Skin of body (tissue), 2 donors: Measurements from ENCODE around the gene GNAI2. TPM values are rescaled to one million over a fixed set of nuclear protein-coding genes. Genes with fewer than 3 reads are reported as not detected.
A peak's percentile ranks its signal among the peaks of the same experiment; 100 is the strongest.
"Not testable (repeated sequence)": the region's sequence is repeated elsewhere in the genome, so short reads cannot be mapped to it uniquely, and the experiment has no call there.

ENCODE experiments used
- DNase-seq: peaks from one replicate; lab custom pipeline; 2025; lab: John Stamatoyannopoulos, UW
- total RNA-seq: library from RNA; depleted of rRNA; stranded (reverse); fragments of >200 nt; gene quantifications from one replicate; pipeline ENCODE4 v1.2.3, GENCODE V29; 2014

Gene GNAI2
- total RNA-seq, 1 donor from 2014 or later: 102 TPM

DNA sequence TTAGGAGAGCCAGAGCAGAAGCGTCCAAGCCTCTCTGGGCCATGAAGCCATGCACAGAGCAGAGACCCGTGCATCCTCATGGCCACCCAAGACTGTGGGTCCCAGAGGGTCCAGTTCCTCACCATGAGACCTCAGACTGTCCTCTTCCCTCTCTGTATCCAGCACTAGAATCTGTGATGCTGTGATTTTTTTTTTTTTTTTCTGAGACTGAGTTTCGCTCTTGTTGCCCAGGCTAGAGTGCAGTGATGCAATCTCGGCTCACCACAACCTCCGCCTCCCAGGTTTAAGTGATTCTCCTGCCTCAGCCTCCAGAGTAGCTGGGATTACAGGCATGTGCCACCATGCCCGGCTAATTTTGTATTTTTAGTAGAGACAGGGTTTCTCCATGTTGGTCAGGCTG, 8.8 kb downstream of the GNAI2 start:
- DNase-seq: not testable (repeated sequence)

DNA sequence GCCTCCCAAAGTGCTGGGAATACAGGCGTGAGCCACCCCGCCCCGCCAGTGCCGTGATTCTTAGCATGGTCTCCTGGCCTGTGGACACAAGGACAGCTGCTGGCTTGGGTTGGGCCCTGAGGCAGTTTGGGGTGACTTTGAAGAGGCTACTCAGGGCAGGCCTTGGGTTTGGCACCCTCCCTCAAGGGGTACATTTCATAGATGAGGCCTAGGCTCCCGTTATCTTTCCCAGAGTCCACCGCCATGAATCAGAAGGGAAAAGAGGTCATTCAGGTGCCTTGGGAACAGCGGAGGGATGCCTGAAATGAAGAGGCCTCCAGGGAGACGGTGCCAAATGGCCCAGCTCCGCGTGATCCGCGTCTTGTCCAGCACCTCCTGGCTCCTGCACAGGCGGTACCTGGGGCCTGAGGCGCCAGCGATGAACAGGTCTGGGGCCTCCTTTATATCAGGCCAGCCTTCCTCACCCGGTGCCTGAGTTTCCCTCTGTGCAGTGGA, 9.3 kb downstream of the GNAI2 start:
- DNase-seq: no peak

DNA sequence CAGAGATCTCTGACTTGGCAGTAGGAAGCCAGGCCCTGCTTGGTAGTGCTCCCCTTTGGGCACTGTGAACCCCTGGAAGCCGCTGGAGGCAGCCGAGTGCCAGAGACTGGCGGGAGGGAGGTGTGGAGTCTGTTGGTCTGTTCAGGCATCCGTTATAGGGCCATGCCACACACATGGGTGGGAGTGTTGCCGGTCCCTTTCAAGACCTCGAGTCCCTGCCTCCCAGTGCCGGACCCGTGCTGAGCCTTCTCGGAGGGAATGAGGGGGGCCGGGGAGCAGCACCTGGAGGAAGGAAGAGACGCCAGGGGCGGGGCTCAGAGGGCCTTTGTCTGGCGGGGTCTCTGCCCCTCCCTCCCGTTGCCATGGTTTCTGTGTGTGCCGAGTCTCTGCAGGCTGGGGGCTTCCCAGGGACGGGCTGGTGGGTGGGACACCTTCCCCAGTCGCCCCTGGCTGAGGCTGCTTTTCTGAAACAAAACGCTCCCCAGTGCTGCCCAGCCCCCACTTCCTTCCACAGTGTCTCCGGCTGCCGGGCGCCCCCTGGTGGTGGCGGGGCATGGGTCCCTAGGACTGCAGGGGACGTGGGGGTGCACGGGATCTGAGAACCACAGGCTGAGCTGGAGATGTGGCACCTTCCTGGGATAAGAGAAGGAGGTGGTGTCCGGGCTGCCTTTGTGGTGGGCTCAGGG, 10.0 kb downstream of the GNAI2 start:
- DNase-seq: peak; percentile 66

DNA sequence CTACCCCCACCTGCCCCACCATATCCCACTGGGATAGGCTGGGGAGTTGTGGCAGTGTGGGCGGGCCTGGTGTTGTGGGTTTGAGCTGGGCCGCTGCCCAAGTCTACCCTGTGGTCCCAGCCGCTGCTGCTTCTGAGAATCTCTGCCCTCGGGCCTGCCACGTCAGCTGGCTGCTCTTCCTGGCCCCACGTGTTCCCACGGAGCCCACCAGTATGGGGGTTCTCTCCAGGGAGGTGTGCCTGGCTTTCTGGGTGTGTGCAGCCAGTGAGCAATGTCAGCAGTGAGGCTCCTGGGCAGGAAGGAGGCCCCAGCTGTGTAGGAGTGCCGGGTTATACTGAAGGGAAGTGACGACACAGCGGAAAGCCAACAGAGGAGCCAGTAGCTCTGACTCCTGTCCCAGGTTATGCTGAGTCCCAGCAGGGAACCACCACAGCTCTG, 10.5 kb downstream of the GNAI2 start:
- peak; percentile 65 for DNase-seq

DNA sequence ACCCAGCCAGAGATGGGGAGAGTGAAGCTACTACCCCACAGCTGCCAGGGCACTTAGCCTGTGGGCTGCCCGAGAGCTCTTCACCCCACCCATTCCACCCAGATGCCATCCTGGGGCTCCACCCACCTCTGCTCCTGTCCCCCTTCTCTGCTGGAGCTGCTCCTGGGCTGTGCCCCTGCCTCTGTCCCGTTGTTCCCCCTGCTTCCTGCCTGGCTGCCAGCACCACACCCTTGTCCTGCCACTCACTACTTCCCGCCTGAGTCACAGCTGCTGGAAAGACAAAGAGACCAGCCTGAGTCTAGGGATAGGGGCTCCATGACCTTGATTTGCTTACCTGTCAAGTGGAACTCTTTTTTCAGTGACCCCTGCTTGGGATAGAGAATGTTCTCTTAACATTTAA, 12.4 kb downstream of the GNAI2 start:
- no peak for DNase-seq

DNA sequence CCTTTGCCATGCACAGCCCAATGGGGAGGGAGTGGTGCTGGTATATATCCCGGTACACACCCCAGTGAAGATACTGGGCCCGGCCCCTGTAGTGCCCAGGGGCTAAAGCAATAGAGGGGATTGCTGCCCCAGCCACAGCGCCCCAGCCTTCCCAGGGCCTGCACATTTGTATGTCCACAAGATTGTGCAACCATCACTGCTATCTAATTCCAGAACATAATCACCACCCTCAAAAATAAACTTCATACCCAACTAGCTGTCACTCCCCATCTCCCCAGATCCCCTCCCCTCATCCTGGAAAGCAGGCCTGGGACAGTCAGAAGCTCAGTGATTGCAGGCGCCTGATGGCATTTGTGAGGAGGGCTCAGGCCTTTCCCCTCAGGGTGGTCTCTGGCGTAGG, 13.5 kb downstream of the GNAI2 start:
- DNase-seq: no peak

DNA sequence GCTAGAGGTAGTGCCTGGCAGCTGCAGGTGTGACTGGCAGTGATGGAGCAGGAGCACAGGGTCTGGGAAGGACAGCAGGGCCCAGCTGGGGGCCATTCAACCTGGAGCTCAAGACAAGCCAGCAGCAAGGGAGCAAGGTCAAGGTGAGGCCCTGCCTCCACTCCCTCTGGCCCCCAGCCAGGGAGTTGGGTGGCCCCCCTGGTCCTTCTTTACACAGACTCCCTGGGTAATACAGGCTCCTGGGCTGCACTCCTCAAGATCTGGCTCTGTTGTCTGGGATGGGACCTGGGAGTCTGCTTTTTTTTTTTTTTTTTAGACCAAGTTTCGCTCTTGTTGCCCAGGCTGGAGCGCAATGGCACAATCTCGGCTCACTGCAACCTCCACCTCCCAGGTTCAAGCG, 14.5 kb downstream of the GNAI2 start:
- no peak for DNase-seq

DNA sequence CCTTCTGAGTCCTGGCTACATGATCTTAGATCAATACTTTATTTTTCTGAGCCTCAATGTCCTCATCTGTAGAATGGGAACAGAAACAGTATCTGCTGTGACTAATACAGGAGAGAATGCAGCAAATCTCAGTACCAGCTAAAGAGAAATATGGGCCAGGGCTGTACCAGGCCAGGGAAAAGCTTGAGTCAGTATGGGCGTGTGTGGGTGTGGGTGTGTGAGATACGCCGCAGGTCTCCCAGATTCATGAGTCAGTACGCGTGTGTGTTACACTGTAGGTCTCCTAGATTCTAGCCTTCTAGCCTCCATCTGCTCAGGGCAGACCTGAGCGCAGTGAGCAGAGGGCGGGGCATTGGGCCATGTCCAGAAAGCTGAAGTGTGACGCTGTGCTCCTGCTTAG, 15.2 kb downstream of the GNAI2 start:
- no peak for DNase-seq

DNA sequence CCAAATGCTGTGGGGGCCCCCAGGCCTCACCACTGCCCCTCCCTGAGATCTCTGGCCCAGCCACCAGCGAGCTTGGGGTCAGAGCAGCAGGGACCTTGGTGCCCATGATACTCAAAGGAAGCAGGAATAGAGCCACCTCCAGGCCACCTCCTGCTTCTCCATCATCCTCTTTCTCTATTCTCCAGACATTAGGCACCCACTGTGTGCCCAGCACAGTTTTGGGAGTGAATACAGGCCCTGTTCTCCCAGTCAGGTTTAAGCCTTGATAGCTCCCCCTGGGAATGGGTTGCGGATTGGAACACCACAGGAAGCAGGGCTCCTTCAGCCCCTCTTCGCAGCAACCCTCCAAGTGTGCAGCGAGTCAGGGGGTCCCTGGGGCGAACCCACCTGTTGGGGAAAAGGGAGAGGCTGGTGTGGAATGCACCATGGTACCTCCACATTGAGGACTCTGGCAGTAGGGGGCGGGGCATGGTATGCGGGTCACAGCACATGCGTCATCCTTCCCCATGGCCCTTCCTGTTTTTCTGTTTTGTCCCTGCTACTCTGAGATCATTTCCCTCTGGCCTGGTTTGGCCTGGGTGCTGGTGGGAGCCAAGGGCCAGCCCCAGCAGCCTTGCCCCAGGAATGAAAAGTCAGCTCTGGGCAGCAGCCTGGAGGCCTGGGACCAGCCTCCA, 18.7 kb downstream of the GNAI2 start:
- peak; percentile 22 for DNase-seq

DNA sequence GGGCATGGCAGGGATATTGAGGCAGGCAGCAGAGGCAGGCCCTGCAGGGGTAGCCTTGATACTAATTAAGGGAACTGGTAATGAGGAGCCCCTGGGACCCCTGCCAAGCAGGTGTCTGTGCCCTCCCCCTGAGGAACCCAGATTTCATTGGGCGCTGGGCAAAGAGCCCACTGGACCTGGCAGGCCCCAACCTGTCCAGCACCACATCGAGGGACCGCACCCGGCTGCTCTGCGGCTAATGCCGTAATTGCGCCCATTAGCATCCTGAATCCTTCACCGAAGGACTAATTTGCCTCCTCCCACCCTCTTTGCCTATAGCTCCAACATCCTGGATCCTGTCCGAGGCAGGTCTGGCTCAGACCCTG, 19.2 kb downstream of the GNAI2 start:
- DNase-seq: no peak

DNA sequence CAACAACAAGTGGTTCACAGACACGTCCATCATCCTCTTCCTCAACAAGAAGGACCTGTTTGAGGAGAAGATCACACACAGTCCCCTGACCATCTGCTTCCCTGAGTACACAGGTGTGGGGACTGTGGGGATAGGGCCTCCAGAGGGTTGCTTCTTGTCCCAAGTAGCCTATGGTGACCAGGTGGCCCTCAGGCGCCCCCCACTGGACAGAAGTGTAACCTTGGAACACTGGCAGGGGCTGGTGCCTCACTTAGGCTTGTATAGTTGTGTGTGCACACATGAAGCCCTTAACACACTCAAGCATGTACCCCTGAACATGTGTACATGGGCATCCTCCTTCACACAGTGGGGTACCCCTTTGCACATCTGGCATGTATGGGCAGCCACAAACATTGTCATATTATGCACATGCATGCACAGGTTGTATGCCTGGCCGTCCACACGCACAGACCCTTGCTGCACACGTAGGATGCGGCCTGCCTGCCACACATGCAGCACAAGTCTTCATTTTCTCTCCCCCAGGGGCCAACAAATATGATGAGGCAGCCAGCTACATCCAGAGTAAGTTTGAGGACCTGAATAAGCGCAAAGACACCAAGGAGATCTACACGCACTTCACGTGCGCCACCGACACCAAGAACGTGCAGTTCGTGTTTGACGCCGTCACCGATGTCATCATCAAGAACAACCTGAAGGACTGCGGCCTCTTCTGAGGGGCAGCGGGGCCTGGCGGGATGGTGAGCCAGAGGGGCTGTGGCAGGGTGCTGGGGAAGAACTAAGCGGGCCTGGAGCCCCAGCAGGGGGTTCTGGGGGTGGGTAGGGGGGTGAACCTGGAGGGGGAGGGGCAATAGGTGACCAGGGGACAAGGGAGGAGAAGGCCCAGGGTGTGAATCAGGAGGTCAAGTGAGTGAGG, 21.2 kb downstream of the GNAI2 start:
- no peak for DNase-seq

DNA sequence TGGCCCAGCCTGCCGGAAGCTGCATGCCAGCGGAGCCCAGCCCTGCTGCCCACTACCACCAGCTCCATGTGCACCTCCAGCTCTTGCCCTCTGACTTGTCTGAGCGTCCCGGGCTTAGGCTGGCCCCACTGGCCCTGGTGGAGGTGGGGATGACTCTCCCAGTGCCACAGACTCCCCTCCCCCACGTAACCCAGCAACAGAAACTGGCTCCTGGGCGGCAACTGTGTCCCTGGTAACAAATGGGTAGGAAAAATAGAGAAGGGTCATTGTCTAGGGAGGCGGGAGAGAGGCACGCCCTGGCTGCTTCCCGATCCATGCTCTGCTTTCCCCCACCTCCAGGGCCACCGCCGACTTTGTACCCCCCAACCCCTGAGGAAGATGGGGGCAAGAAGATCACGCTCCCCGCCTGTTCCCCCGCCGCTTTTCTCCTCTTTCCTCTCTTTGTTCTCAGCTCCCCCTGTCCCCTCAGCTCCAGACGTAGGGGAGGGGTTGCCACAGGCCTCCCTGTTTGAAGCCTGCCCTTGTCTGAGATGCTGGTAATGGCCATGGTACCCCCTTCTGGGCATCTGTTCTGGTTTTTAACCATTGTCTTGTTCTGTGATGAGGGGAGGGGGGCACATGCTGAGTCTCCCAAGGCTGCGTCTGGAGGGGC, 22.2 kb downstream of the GNAI2 start:
- DNase-seq: no peak

DNA sequence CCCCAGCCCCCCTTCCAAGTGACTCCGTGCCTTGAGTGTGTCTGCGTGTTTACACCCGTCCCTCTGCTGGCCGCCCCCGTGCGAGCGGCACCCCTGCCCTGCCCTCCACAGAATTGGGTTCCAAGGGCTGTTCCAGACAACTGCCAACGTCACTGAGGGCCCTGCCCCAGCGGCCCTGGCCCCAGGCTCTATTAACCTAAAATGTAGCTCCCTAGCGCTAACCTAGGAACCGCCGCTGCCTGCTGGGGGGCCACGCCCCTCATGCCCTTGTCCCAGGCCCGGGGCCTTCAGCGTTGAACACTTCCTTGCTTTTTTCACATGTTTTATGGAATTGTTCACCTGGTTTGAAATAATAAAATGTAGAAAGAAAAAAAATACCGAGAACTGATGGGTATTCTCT, 23.0 kb downstream of the GNAI2 start:
- no peak for DNase-seq

DNA sequence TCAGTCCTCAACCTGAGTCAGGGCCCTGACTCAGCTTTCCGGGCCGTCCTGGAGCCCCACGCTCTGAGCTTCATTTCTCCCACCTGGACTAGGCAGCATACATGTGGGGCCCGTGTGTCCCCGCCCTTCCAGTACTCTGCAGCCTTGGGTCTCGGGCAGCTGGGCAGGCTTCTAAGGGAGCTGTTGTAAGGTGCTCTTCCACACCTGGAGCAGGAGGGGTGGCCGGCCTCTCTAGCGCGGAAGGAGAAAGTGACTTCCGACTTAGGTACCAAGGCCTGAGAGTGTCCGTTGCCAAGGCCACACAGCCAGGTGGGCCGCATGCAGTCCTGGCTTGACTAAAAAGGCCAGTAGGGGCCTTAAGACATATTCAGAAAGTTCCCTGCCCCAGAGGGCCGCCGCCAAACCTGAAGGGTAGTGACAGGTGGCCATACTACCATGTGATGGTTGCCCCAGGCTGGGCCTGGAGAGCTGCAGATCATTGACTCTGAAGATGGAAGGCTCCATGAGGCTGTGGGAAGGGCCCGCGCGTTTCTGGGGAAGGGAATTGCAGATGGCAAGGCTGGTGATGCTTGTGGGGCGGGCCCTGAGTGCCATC, 23.5 kb downstream of the GNAI2 start:
- no peak for DNase-seq

DNA sequence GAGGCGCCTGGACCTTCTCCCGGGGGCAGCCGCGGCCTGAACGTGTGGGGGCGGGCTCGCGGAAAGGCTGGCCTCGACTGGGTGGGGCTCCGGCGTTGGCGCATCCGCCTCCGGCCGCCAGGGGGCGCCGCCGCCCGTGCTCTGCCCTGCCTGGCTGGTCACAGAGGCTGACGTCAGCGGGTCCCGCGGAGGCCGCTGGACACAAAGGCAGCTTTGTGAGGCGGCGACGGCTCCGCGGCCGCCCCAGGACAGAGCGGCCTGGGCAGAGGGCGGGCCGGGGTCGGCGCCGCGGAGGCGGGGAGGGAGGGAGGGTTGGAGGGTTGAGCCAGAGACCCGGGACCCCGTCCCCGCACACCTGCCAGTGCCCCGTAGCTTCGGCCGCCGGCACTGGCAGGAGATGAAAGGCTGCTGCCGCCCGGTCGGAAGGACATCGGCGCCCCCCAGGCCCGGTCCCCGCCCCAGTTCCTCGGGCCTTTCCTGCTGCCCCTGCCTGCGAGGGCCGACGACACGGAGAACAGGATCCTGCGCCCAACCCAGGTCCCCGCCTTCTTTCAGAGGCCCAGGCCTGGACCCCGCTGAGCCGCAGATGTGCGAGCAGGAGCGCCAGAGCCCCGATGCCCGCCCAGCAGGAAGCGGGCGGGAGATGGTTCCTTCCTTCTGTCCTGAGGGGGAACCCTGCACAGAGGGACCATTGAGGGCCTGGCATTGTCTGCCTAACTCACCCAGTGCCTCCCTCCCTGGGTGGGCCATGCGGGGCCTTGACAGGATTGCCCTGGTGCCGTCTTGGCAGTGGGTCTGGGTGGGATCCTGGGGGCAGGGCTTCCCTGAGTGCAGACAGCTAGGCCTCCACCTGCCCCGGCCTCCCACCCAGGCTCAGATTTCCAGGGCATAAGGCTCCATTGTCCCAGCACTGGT, 24.3 kb downstream of the GNAI2 start:
- DNase-seq: peak; percentile 91

DNA sequence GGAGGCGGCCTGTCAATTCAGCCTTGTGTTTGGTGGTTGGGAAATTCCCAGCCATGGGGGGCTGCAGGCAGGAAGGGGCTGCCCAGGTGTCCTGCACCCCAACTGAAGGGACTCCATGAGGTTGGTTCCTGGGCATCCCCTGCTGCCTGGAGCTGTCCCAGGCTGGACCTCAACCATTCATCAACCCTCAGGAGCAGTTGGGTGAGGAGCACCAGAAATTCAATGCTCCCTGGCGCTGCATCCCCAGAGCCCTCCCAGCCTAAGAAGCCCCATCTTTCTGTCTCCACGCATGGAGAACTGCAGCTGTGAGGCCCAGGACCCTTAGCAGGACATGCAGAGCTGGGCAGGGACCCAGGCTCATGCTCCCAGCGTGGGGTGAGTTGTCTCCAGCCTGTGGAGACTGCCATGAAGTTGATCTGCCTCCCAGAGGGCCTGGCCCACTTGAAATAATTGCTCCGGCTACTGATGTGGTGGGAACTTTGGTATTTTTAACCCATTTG, 25.0 kb downstream of the GNAI2 start:
- no peak for DNase-seq

DNA sequence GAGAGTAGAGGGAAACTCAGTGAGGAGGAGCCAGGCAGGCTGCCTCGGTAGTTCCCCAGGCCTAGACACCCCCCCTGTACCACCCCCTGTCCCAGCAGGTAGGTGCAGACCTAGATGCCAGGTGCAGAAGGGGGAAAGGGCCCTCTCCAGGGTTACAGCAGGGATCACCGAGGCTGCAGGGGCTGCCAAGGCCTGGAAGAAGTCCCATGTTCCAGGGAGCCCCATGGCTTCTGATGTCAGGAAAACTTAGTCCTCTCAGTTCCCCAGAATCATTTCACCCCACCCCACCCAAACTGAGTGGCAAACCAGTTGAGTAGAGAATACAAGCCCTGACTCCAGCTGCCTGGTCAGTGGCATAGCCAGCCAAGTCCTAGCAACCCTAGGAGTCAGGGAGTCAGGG, 25.5 kb downstream of the GNAI2 start:
- no peak for DNase-seq

DNA sequence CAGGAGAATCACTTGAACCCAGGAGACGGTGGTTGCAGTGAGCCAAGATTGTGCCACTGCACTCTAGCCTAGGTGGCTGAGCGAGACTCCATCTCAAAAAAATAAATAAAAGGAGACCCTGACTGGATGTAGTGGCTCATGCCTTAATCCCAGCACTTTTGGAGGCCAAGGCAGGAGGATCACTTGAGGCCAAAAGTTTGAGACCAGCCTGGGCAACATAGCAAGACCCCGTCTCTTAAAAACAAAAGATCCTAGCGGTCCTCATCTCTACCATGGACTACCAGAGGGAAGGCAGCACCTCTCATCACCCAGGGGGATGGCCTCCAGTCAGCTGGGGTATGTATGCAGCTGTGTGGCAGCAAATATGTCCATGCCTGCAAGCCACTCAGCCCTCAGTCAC, 26.2 kb downstream of the GNAI2 start:
- not testable (repeated sequence) for DNase-seq

DNA sequence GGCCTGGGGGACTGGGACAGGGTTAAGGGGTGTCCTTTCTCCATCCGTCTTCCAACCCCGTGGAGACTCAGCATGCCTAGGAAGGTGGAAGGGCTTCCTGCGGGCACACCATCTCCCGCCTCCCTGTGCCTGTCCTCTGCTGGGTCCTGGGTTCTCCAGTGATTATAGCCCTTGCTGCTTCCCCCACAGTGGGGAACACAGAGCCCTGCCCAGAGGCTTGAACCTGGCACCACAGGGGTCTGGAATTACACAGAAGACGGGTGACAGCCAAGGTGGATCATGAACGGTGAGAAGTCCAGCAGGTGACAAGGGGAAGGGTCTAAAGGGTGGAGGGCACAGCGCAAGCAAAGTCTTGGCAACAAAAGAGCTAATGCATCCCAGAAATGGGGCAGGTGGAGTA, 26.8 kb downstream of the GNAI2 start:
- no peak for DNase-seq
